ENCODE measurements around the gene DUSP15.
"Not testable (repeated sequence)": the region's sequence is repeated elsewhere in the genome, so short reads cannot be mapped to it uniquely, and the experiment has no call there.

Gene DUSP15, protein sequence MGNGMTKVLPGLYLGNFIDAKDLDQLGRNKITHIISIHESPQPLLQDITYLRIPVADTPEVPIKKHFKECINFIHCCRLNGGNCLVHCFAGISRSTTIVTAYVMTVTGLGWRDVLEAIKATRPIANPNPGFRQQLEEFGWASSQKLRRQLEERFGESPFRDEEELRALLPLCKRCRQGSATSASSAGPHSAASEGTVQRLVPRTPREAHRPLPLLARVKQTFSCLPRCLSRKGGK

DNA sequence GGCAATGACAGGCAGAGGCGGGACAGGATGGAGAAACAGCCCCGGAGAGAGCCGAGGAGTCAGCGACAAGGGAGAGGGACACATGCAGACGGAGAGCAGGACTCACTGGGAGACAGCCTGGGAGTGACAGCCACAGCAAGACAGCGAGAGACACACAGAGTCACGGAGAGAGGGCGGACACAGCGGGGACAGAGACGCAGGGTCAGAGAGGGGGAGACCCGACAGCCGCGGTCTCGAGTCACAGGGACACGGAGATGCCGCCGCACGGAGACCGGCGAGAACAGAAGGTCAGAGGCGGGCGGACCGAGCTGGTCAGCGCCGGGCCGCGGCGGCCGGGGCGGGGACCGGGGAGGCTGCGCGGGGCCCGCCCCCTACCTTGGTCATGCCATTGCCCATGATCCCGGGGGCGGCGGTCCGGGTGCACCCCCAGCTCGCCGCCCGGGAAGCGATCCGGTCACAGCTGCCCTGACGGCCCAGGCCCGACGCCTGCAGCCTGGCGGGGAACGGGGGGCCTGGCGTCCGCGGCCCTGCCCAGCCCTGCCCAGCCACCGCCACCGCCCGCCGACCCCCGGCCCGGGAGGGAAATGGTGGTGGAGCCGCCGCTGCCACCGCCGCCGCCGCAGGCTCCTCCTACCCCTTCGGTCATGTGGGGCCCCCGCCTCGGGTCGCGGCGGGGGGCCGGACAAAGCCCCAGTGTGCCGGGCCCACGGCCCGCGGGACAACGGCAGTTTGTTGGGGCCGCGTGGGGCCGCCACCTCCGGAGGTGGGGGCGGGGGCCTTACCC lies at the start of gene DUSP15, which contains the start of gene TTLL9:
Gene DUSP15, minus strand, starts transcription at position 586 of the 784 bp plus-strand sequence. Its CDS starts 190 bp downstream, at position 396.
Gene TTLL9, plus strand, starts transcription at position 693 of the 784 bp plus-strand sequence. CDS start 493 bp downstream, outside the sequence.
- DNase-seq = no peak

DNA sequence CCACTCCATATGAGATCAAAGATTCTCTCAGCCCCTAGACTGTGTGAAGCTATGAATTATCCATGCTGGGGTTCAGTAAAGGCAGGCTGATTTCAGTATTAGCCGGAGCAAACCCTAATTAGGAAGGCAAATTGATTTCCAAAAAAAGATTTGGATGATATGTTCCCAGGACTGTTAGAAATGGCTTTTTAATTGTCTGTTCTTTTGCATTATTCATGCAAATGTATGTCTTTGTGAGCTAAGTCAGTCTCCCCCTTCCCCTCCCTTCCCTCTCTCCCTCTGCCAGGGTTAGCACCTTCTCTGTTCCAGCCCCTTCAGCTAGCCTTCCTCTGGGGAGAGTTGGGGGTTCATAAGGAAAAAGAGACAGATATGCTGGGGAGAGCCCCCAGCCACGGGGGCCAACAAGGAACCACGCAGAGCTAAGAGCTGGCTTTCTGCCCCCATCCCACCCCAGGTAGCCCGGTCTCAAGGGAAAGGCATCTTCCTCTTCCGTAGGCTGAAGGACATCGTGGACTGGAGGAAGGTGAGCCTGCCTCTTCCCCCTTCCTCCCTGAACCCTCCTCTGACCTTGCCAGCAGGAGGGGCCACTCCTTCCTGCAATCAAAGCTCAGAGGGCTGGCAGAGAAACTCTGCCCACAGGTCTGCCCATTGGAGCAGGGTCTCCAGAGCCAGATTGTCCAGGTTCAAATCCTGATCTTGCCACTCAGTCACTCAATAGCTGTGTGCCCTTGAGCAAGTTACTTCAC lies 49.3 kb upstream of the DUSP15 start:
- no peak for DNase-seq

GRCh38 chr20:31918466-31919105 lies 48.3 kb upstream of the DUSP15 start:
- no peak for DNase-seq

DNA sequence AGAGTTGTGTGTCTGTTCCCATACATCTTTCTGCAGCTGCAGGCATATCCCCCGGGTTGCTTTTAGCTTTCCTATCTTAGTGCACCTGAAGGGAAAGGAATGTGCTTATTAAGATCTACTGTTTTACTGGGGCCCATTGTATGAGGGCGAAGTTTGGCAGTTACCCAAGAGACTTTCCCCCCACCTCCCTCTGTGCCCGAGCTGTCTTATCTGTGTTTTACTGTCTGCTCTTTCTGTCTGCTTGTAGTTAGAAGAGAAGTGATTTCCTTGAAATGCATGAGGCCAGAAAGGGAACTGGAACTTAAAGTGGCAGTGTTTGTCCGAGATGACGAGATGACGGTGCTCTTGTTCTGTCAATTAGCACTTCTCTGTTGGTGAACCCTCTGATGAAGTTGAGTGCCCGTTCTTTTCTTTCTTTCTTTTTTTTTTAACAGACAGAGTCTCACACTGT lies 47.7 kb upstream of the DUSP15 start:
- DNase-seq = not testable (repeated sequence)

GRCh38 chr20:31916708-31917107 lies 46.4 kb upstream of the DUSP15 start:
- DNase-seq = no peak

GRCh38 chr20:31915491-31916280 lies 45.4 kb upstream of the DUSP15 start:
- DNase-seq = no peak

- DNase-seq = no peak
These were observed 43.8 kb upstream of the DUSP15 start for GRCh38 chr20:31914170-31914569.

DNA sequence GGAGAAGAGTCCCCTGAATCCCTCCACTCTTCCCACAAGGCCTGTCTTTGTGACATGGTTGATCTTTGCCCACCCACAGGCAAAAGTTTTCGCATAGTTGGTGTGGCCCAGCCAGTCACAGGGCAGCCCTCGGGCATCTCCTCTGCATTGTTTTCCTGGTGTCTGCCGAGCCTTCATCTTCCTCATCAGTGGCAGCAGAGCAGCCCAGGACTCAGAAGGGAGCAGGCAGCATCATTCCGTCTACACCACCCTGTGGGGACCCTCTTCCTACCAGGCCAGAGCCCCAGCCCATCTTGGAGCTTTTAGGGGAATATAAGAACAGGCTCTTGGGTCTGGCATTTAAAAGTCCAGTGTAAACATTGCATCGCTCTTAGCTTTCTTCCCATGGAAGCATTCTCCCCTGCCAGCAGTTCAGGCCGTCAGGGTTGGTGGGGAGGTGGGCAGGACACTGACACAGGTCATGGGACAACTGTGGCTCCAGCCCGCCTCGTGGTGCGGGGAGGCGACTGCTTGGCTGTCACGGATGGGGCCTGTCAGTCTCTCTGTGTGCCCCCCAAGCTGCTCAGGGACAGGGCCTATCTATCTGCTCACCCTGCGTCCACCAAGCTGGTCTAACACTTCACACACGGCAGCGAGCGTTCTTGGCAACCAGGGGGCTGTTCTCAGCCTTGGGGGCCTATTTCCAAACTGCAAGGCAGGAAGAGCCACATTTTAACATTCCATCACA lies 43.3 kb upstream of the DUSP15 start:
- no peak for DNase-seq

DNA sequence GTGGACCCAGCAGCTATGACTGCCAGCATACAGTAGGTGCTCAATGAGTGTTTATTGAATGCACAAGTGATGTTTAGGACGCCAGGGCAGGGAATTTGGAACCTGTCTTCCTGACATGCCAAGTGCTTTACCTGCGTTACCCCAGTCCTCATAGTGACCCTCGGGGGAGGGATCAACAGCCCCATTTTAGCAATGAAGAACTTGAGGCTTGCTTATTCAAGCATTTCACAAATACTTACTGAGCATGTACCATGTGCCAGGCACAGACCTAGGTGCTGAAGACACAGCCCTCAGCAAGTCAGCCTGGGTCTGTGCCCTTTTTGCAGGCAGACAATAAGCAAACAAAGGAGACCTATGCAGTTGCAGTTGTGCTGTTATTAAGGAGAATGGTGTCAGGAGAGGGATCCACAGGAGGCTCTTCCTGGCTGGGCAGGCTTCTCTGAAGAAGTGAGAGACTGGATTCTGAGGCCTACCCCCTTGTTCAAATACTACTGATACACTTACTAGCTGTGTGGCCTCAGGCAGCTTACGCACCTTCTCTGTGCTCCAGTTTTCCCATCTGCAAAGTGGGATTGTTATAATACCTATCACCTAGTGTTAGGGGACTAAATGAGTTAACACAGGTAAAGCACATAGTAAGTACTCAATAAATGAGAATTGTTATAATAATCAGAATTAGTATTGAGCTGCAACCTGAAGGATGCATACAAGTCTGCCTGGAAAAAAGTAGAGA lies 39.9 kb upstream of the DUSP15 start:
- DNase-seq = no peak

GRCh38 chr20:31909253-31910070 lies 39.1 kb upstream of the DUSP15 start:
- DNase-seq = no peak

DNA sequence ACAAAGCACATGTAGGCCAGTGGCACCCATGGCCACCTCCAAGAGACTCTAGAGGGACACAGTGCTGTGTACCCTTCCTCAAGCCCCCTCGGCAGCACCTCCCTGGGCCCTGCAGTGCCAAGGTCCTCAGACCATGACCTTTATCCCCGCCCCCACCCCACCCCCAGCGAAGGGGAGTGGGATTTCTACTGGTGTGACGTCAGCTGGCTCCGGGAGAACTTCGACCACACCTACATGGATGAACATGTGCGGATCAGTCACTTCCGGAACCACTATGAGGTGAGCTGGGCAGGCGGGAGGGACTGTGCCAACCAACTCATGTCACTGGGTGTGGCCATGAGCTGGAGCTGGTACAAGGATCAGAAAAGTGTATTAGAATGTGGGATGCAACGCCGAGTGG lies 38.1 kb upstream of the DUSP15 start:
- DNase-seq = no peak

GRCh38 chr20:31908016-31908415 lies 37.7 kb upstream of the DUSP15 start:
- no peak for DNase-seq

DNA sequence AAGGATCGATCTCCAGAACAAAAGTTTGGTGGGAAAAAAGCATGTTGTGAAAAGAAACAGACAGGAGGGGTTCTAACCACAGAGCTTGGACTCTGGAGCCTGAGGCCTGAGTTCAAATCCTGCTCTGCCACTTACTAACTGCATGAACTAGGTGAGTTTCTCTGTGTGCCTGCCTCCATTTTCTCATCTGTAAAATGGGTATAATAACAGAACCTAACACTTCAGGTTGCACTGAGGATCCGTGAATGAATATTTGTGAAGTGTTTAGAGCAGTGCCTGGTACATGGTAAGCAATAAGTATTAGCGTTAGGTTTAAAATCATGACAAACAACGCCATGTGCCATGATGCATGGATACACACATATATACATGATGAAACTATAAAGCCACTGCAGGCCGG lies 36.7 kb upstream of the DUSP15 start:
- no peak for DNase-seq

DNA sequence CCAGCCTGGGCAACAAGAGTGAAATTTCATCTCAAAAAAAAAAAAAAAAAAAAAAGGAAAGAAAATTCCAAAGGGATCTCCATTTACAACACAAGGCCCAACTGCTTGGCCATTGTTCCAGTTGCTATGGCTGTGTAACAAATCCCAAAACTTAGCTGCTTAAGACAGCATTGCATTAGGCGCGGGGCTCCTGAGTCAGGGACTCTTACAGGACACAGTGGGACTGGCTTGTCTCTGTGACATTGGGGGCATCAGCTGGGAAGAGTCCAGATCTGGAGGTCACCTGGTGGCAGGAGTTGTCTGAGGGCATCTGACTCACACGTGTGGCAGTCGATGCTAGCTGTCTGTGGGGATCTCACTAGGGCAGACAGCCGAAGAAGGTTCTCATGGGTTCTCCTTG lies 35.7 kb upstream of the DUSP15 start:
- DNase-seq = no peak

DNA sequence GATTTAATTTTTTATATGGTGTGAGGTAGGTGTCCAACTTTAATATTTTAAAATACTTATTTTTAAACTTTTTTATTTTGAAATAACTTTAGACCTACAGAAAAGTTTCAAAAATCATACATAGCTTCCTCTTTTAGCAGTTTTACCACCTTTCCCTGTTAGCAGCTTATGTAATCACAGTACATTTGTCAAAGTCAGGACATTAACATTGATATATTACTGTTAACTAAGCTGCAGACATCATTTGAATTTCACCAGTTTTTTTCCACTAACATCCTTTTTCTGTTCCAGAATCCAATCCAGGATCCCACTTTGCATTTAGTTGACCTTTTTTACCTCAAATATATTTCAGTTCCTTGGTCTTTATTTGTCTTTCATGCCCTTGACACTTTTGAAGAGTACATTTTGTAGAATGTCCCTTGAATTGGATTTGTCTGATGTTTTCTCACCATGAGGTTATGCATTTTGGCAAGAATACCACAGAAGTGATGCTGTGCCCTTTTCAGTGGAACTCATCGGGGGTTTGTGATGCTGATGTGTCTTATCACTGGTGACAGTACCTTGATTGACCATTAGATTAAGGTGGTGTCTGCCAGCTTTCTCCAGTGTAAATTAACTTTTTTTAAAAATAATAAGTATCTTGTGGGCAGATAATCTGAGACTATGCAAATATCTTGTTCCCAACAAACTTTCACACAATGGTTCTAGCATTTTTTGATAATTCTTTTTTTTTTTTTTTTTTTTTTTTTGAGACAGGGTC lies 33.5 kb upstream of the DUSP15 start:
- no peak for DNase-seq

- DNase-seq = no peak
These were observed 31.3 kb upstream of the DUSP15 start for GRCh38 chr20:31901615-31902014.

DNA sequence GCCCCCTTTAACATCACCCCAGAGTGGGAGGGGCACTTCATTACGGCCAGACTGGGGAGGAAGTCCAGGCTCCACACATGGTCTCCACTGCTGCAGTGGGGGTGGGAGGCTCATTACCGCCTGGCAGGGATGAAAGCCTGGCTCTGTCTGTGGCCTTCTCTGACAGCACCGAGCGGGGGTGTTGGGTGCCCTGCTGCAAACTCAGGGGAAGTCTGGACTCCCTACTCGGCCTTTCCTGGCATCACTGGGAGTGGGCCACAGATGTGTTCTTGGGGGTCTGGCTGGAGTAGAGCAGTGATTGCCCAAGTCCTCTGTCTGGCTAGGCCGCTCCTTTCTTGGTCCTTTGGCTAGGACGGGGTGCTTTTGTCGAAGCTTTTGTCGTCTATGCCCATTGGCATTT lies 27.2 kb upstream of the DUSP15 start:
- DNase-seq = no peak

DNA sequence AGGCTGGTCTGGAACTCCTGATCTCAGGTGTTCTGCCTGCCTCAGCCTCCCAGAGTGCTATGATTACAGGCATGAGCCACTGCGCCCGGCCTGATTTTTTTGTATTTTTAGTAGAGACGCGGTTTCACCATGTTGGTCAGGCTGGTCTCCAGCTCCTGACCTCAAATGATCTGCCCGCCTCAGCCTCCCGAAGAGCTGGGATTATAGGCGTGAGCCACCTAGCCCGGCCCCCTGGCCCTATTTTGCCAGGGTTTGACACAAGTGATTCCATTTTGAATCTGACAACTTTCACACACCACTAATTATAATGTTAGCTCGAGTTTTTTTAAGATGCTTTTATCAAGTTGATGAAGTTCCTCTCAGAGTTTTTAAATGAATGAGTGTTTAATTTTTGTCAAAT lies 25.7 kb upstream of the DUSP15 start:
- no peak for DNase-seq
